ENCODE data around the gene CD99L2. TPM values are rescaled to one million over a fixed set of nuclear protein-coding genes. Genes with fewer than 3 reads are reported as not detected.
"Not testable (repeated sequence)": the region's sequence is repeated elsewhere in the genome, so short reads cannot be mapped to it uniquely, and the experiment has no call there.

Gene CD99L2
- total RNA-seq, 1 donor = 46.9 TPM

DNA sequence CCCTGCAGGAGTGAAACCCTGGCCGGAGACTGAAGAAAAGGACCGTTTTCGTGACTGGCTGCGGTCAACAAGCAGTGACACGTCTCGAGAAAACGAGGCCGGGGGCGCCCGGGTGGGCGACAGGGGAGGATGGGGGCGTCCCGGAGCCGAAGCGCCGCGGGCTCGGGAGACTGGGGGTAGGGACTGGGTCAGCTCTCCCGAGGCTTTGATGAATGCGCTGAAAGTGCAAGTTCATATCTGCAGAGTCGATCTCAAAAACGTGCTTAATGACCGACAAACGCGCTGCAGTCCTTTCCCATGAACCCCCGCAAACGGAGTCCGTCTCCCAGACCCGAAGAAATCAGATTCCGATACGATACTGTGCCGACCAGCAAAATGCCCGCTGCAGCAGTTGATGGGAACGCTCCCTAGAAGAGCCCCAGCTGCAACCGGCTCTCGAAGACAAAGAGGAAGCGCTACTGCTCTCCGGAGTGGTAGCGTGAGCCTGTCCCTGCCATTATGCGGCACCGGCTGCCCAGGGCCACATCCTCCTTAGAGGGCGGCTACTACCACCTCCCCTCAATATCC, 806 bp upstream of the CD99L2 start:
- TF ChIP-seq CTCF (IDR thresholded peaks at IDR 0.05; ENCODE audit: insufficient read depth, low read length) = no peak
- DNase-seq (ENCODE audit: low read depth) = peak; percentile 11
- peak overlapping the region; percentile 70 for H3K4me3 ChIP-seq (ENCODE audit: low read depth, low read length)

- peak overlapping the region; percentile 72 for H3K4me3 ChIP-seq (ENCODE audit: low read depth, low read length)
- peak; percentile 22 for DNase-seq (ENCODE audit: low read depth)
- TF ChIP-seq CTCF (IDR thresholded peaks at IDR 0.05; ENCODE audit: insufficient read depth, low read length) = no peak
Measured at GRCh38 chrX:150897421-150898320, 797 bp downstream of the CD99L2 start.

DNA sequence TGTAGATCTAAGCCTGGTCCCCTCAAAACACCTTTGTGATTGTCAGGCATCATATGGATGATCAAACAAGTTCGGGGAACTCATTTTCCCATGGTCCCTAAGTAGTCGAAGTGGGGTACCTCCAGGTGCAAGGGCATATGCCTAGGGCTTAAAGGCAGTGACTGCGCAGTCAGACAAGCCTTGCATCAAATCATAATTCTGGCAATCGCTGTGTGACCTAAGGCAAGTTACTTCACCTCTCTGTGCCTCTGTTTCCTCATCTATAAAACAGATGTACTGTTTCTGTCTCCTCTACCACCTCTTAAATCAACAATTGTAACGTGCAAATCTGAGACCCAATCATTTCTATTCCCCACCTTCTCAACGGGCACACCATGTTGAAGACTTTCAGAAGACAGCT, 1.8 kb downstream of the CD99L2 start:
- H3K4me3 ChIP-seq (ENCODE audit: low read depth, low read length) = no peak overlapping the region
- DNase-seq (ENCODE audit: low read depth) = no peak
- TF ChIP-seq CTCF (IDR thresholded peaks at IDR 0.05; ENCODE audit: insufficient read depth, low read length) = no peak

DNA sequence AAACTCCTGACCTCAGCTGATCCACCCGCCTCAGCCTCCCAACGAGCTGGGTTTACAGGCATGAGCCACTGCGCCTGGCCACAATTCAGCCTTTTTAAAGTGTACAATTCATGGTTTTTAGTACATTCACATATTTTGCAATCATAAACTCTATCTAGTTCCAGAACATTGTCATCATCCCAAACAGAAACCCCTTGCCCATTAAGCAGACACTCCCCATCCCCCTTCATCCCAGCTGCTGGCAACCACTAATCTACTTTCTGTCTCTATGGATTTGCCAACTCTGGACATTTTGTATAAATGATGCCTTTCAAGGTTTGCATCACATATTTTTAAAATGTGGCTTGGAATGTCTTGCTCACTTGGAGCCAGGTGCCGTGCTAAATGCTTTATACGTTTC, 4.5 kb downstream of the CD99L2 start:
- H3K4me3 ChIP-seq (ENCODE audit: low read depth, low read length) = no peak overlapping the region
- no peak for DNase-seq (ENCODE audit: low read depth)
- TF ChIP-seq CTCF (IDR thresholded peaks at IDR 0.05; ENCODE audit: insufficient read depth, low read length) = no peak

DNA sequence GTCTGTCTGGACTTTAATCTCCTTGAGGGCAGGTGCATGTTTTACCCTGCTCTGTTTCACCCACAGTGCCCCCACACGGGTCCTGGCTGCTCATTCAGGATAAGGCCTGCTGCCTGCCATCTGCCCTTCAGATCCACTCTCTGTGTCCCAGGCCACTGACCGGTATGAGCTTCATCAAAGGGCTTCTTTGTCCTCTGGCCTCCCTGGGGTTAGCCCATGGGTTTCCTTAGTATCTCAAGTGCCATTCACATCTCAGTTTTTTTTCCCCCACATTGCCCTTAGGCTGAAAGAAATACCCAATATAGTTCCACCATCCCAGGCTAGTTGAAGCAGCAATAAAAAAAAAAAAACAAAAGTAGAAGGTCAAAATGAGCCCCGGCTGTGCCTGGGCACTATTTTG, 9.3 kb downstream of the CD99L2 start:
- DNase-seq (ENCODE audit: low read depth) = no peak
- no peak for TF ChIP-seq CTCF (IDR thresholded peaks at IDR 0.05; ENCODE audit: insufficient read depth, low read length)
- no peak overlapping the region for H3K4me3 ChIP-seq (ENCODE audit: low read depth, low read length)

- no peak overlapping the region for H3K4me3 ChIP-seq (ENCODE audit: low read depth, low read length)
- TF ChIP-seq CTCF (IDR thresholded peaks at IDR 0.05; ENCODE audit: insufficient read depth, low read length) = no peak
- DNase-seq (ENCODE audit: low read depth) = peak; percentile 19
Measured at GRCh38 chrX:150887906-150888465, 10.5 kb downstream of the CD99L2 start.

- not testable (repeated sequence) for DNase-seq (ENCODE audit: low read depth); H3K4me3 ChIP-seq (ENCODE audit: low read depth, low read length)
Measured at GRCh38 chrX:150887268-150887667, 11.2 kb downstream of the CD99L2 start.

Measured in fibroblast of the aortic adventitia (primary cell).